ENCODE measurements around the gene NAMPT. TPM values are rescaled to one million over a fixed set of nuclear protein-coding genes. Genes with fewer than 3 reads are reported as not detected.

NAMPT gene
- total and polyA plus RNA-seq, 9 of the 15 experiments (the other 6 are each of a cell fraction or from before 2014, with no cell fraction given), result 41.1 to 160 (median 106) TPM

DNA sequence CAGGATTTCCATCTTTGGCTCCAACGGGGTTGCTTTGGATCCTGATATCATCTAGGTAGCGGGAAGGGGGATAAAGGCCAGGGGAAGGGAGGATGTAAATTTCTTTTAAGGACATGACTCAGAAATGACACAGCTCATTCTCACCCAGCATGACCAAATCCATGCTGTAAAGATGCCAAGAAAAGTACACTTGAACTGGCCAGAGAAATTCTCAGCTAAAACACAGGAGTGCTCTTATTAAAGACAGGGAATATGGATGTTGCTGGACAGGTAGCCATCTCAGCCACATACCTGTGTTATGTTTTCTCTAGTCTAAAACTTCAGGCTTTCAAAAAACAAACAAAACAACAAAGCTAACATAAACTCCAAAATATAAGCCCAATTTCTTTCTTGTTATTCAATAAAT is 68.3 kb downstream of the NAMPT start (continued):
- TF ChIP-seq EP300 (IDR thresholded peaks at IDR 0.05; ENCODE audit: low read length), result peak; percentile 94
- TF ChIP-seq EHMT2 (IDR thresholded peaks at IDR 0.05), result peak; percentile 40; the same call in 1 of the 2 replicates
- TF ChIP-seq TAF9B (IDR thresholded peaks at IDR 0.05; ENCODE audit: partially characterized antibody), result peak; percentile 60
- no peak for TF ChIP-seq ZNF609 (CRISPR knock-in tag; IDR thresholded peaks at IDR 0.05; ENCODE audit: borderline replicate concordance)
- TF ChIP-seq, protein P1, sequence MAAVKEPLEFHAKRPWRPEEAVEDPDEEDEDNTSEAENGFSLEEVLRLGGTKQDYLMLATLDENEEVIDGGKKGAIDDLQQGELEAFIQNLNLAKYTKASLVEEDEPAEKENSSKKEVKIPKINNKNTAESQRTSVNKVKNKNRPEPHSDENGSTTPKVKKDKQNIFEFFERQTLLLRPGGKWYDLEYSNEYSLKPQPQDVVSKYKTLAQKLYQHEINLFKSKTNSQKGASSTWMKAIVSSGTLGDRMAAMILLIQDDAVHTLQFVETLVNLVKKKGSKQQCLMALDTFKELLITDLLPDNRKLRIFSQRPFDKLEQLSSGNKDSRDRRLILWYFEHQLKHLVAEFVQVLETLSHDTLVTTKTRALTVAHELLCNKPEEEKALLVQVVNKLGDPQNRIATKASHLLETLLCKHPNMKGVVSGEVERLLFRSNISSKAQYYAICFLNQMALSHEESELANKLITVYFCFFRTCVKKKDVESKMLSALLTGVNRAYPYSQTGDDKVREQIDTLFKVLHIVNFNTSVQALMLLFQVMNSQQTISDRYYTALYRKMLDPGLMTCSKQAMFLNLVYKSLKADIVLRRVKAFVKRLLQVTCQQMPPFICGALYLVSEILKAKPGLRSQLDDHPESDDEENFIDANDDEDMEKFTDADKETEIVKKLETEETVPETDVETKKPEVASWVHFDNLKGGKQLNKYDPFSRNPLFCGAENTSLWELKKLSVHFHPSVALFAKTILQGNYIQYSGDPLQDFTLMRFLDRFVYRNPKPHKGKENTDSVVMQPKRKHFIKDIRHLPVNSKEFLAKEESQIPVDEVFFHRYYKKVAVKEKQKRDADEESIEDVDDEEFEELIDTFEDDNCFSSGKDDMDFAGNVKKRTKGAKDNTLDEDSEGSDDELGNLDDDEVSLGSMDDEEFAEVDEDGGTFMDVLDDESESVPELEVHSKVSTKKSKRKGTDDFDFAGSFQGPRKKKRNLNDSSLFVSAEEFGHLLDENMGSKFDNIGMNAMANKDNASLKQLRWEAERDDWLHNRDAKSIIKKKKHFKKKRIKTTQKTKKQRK (IDR thresholded peaks at IDR 0.05; ENCODE audit: borderline replicate concordance, low read depth, low read length), result no peak
- TF ChIP-seq NCOR1 (IDR thresholded peaks at IDR 0.05), result peak; percentile 69
- TF ChIP-seq KLF16 (IDR thresholded peaks at IDR 0.05), result peak; percentile 75
- peak; percentile 64 for TF ChIP-seq CBFA2T3 (IDR thresholded peaks at IDR 0.05)
- TF ChIP-seq, protein P2, sequence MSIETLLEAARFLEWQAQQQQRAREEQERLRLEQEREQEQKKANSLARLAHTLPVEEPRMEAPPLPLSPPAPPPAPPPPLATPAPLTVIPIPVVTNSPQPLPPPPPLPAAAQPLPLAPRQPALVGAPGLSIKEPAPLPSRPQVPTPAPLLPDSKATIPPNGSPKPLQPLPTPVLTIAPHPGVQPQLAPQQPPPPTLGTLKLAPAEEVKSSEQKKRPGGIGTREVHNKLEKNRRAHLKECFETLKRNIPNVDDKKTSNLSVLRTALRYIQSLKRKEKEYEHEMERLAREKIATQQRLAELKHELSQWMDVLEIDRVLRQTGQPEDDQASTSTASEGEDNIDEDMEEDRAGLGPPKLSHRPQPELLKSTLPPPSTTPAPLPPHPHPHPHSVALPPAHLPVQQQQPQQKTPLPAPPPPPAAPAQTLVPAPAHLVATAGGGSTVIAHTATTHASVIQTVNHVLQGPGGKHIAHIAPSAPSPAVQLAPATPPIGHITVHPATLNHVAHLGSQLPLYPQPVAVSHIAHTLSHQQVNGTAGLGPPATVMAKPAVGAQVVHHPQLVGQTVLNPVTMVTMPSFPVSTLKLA (conservative IDR thresholded peaks at IDR 0.05), result no peak; a peak in 1 of 4 replicates
- TF ChIP-seq RREB1 (CRISPR knock-in tag; IDR thresholded peaks at IDR 0.05), result 0 out of 2 replicates have a peak, but pooled peaks have one; percentile 24
- TF ChIP-seq MED1 (CRISPR knock-in tag; IDR thresholded peaks at IDR 0.05; ENCODE audit: borderline replicate concordance), result no peak
- peak; percentile 60; the same call in 1 of the 2 replicates for TF ChIP-seq ZNF197 (CRISPR knock-in tag; IDR thresholded peaks at IDR 0.05; ENCODE audit: low read depth)

Data from K562 (cell line).